Measurements from ENCODE around the gene NINL.
"Not testable (repeated sequence)": the region's sequence is repeated elsewhere in the genome, so short reads cannot be mapped to it uniquely, and the experiment has no call there.

The NINL gene

DNA sequence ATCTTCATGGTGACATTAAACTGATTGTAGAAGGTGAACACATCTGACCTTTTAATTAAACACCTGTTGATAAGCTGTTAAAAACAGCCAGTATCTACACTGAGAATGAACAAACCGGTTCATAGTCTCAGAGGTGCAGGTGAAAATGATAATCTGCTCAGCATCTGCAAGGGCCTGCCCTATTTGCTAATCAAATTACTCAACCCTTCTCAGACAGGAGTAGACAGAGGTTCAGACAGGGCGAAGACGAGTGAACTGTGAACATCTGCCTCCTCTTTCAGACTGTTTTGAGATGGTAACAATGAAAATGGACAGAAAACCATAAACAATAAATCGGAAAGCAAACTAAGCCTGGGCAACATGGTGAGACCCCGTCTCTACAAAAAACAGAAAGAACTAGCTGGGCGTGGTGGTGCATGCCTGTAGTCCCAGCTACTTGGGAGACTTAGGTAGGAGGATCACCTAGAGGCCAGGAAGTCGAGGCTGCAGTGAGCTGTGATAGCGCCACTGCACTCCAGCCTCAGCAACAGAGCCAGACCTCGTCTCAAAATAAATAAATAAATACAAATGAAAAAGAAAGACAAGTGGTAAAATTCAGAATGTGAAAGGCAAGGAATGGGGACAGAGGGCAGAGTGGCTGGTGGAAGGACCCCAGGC, 55.9 kb downstream of the NINL start:
- DNase-seq, result no peak

DNA sequence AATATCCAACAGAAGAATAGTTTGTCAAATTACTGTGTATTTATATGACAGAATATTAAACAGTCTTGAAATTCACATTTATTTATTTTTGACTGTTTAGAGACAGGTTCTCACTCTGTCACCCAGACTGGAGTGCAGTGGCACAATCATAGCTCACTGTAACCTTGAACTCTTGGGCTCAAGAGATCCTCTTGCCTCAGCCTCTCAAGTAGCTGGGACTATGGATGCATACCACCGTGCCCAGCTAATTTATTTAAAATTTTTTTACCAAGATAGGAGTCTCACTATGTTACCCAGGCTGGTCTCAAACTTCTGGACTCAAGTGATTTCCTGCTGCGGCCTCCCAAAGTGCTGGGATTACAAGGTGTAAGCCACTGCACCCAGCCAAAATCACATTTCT, 57.4 kb downstream of the NINL start:
- DNase-seq, result no peak

DNA sequence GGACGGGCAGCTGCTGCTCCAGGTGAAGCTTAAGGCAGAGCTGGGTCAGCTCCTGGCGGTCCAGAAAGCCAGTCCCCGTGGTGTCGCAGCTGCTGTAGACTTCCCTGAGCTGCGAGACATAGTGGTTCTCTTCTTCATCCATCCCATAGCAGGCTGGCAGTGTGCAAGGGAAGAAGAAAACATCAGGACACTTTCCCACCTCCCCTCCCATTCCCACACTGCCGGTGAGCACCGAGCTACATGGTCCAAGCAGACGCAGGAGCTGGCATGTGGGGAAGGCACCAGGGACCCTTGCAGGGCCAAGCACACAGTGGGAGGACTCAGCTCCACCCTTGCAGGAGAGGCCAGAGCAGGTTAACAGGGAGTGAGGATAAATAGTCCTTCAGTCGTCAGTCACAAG, 58.9 kb downstream of the NINL start:
- DNase-seq, result no peak

DNA sequence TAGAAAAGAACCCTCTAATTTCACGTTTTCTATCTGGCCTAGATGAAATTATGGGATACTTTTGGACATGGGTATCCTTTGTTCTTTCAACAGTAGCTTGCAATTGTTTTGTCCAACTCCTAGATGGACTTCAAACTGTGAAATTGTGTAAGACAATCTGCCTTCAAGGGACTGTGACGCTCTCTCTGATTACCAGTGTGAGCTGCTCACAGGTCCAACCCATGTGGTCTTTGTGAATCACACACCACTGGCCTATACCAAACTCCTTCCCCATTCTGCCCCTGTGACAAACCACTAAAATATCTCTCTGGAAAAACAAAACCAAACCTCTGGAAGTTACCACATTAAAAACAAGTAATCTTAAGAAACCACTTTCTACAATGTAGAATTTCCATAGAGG, 59.5 kb downstream of the NINL start:
- no peak for DNase-seq

DNA sequence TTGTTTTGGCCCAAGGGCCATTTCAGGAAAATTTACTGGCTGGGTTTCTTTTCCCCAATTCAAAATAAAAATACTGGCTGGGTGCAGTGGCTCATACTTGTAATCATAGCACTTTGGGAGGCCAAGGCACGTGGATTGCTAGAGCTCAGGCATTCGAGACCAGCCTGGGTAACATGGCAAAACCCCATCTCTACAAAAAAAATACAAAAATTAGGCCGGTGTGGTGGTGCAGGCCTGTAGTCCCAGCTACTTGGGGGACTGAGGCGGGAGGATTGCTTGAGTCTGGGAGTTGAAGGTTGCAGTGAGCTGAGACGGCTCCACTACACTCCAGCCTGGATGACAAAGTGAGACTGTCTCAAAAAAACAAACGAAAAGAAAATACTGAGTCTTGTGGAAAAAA, 60.0 kb downstream of the NINL start:
- no peak for DNase-seq

DNA sequence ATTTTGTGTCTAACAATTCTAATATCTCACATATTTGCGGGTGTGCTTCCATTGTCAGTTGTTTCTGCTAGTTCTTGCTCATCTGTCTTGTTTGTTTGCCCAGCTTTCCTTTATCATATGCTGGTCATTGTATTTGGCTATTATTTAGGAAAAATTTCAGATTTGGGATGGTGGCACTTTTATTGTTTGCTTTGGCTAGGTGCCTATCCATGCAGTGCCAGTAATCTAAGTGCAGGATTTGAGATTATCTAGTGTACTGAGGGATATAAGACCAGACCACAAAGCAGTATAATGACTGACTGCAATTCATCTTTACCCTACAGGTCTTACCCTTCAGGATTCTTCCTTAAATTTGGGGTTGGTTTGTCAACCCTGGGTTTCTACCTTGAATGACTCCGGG, 63.9 kb downstream of the NINL start:
- no peak for DNase-seq

DNA sequence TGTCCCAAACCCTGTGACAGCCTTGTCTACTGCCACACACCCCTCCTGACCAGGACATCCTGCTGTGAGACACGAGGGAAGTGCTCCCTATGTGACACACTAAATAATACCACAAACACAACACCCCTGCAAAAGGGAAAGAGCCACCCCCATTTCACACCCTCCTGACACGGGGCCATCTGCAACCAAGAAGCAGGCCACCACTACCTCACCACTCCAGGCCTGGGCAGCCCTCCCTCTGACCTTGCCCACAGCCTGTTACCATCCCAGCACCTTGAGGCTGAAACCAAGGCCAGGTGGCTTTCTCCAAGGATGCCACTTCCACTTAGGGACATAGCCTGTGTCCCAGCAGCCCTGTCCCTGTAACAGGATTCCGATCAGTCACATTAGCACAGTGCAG, 68.2 kb downstream of the NINL start:
- DNase-seq, result no peak

DNA sequence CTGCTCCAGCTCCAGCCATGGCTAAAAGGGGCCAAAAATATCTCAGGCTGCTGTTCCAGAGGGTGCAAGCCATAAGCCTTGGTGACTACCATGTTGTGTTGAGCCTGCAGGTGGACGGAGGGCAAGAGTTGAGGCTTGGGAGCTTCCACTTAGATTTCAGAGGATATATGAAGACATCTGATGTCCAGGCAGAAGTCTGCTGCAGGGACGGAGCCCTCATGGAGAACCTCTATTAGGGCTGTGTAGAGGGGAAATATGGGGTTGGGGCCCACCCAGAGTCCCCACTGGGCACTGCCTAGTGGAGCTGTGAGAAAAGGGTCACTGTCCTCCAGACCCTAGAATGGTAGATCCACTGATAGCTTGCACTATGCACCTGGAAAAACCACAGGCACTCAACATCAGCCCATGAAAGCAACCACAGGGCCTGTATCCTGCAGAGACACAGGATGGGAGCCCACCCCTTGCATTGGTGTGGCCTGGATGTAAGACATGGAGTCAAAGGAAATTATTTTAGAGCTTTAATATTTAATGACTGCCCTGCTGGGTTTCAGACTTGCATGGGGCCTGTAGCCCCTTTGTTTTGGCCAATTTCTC, 70.5 kb downstream of the NINL start:
- DNase-seq, result no peak

DNA sequence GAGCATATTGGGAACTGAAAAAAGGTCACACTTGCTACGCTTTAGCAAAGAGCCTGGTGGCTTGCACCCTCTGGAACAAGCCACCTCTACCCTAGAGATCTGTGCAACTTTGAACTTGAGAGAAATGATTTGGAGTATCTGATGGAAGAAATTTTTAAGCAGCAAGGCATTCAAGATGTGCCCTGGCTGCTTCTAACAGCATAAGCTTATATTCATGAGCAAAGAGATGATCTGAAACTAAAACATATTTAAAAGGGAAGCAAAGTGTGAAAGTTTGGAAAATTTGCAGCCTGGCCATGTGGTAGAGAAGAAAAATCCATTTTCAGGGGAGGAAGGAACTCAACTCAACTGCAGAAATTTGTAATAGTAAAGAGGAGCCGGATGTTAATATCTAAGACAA, 71.1 kb downstream of the NINL start:
- DNase-seq, result no peak

DNA sequence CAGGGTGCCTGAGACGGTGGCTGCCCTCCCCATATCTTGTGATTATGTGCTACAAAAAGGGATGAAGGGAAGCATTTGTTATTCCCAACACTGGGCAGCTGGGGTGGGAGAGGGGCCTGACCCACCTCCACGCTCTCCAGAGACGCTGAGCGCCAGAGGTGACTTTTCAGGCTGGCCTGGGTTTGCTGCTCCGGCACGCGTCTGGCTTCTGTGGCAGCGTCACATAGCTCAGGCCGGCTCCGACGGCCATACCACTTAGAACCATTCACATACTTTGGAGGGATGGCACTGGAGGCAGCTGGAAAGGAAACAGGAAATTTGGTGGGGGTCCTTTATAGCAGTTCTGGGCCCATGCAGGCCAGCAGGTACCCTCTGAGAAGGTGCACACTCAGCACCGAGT, 72.6 kb downstream of the NINL start:
- DNase-seq, result no peak

DNA sequence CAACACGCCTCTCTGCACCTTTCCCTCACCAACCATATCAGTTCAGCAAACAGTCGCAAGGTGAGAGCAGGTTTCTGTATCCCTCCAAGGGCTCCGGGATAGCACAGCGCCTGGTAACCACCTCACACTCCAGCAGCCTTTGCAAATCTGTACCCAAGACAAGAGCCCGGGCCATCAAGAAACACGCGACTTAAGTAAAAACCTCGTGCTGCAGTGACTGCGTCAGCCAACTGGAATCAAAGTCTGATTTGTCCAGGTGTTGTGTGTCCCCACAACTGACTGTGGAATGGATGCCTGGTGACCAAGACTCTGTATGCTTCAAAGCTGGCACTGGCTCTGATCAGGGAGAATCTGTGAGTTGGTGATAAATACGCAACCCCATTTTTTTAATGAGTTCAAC, 74.1 kb downstream of the NINL start:
- no peak for DNase-seq

DNA sequence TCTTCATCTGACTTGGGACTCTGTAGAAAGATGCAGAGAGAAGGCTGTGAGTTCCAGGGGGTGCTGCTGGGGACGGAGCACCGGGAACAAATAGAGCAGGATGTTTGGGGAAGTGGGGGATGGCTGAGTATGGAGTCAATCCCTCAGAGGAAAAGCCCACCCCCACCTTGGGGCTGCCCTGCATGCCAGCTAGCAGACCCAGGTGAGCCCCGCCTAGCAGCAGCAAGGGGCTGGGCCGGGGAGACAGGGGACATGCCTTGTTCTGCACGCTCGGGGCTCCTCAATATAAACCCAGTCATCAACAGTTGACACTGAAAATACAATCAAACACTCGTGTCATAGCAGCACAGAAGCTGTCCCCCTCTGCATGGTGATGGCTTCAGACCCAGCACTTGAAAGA, 74.6 kb downstream of the NINL start:
- no peak for DNase-seq

DNA sequence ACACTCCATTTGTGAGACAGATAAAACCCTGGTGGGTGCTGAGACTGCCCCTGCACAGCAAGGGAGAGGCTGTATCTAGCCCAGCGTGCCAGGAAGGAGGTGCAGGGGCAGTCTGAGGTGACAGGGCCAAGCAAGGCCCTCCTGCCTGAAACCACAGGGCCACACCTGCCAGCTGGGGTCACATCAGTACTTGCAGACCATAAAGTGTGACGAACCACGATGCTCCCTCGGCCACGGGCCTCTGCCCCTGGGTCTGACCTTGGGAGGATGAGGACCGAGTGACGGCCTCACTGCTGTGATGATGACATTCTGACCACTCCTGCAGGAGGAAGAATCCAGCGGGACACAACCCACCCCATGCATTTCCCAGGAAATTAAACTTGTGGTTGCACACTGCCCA, 75.1 kb downstream of the NINL start:
- DNase-seq, result no peak

DNA sequence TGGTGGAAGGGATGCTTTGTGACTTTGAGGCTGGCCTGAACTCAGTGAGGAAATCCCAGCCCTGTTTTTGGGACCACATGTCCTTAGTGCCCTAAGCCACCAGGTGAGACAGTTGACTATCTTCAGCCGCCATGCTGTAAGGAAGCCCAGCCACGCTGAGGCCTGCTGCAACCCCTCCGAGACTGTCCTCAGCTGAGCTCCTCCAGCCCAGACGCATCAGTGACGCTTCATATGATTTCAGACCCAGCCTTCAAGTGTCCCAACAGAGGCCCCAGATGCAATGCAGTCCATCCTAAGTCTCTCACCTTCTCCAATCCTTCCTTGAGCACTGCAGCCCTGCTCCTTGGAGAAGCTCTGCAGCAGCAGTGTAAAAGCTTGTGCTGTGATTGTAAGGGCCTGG, 76.2 kb downstream of the NINL start:
- DNase-seq, result no peak

DNA sequence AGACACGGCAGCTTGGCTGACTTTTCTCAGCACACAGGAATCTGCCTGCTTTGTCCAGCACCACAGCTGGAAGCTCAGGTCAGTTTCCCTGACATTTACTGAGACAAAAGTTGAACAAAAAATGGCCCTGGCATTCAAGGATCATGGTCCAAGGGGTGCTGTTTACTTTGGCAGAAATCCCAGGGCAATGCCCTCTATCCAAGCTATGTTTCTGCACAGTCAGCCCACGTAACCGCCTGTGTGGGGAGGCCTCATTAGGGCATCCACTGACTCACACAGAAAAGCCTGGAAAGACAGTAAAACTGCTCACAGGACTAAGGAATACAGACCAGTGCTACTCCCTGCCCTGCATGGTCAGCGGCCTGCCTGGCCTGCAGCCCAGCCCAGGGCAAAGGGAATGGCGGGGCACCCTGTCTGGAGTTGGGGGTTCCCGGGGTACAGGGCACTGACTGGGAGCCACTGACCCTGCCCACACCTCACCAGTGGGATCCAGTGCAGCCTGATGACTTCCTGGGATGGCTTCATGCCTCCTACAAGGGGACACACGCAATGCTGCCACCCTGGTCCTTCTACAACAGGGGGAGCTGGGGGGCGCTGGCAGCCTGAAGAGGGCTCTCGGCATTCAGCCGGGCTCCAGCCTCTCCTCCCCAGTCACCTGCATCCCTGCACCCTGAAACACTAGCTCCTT, 77.1 kb downstream of the NINL start:
- no peak for DNase-seq

DNA sequence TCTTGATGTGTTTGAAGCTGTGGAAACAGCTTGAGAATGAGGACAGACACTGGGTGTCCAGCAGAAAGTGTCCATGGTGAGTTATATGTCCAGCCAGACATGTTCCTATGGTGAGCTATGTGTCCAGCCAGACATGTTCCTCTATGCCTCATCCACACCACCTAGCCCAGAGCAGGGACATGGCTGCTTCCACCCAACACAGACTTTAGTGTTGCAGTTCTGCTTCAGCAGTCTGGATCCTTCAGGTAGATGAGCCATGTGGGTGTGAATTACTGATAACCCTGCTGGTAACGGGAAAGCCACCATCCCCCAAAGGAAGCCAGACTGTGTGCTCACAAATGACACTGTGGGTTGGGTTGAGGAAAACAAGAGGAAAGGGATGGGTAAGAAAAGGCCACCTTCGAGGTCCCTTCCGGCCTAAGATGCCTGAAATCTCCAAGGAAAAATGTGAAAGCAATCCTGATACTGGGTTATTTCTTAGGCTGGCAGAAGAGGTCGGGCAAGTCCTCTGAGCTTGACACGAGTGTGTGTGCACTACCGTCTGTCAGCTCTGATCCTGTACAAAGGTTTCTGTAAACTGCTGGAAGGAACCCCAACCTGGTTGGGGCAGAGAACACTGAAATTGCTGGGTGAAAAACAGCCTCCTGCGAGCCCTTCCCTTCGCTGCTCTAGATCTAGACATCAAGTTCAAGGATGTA, 77.8 kb downstream of the NINL start:
- DNase-seq, result no peak

DNA sequence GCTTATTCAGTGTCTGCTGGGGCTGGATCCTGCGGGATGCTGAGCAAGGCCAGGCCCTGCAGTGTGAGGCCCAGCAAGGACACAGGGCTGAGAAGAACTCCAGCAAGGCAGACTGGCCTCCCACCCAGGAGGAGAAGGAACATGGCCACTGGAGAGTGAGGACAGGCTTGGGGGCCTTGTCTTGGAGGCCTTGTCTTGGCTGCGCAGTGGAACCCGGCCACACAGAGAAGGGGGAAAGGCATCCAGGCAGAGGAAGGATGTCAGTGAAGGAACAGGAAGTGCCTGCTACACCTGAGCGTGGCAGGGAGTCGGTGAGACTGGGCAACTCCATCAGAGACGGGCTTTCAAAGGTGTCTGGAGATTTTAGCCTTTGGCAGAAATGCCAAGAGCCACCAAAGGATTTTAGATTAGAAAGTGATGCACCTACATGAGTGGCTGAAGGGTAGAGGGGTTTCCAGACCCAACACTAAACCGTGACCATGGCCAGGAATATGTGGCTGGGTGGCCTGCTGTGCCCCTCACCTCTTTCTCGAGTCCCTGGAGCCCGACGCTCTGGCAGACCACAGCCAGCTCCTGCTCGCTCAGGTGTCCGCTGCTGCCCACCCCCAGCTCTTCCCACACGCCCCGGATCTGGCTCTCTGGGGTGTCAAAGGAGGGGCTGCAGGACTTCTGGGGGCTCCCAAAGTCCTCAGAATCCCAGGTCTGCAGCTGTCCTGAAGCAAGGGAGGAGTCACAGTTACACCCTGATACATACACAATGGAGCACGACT, 80.8 kb downstream of the NINL start:
- no peak for DNase-seq

DNA sequence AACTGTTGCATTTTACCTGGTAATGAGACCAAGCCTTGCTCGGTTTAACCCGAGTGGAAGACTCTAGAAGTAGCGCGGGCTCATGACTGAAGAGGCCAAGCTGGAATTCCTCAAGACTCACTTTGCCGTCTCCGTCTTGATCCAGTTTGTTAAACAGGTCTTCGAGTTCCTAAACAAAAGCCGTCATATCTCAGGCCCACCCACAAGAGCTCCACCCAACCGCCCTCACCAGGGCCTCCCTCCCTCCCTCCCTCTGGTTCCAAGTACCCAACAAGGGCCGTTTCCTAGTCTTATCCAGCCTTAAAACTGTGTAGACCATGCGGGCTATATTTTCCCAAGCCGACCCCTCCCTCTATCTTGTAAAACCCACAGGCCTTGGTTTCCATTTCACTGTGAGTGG, 81.4 kb downstream of the NINL start:
- no peak for DNase-seq

DNA sequence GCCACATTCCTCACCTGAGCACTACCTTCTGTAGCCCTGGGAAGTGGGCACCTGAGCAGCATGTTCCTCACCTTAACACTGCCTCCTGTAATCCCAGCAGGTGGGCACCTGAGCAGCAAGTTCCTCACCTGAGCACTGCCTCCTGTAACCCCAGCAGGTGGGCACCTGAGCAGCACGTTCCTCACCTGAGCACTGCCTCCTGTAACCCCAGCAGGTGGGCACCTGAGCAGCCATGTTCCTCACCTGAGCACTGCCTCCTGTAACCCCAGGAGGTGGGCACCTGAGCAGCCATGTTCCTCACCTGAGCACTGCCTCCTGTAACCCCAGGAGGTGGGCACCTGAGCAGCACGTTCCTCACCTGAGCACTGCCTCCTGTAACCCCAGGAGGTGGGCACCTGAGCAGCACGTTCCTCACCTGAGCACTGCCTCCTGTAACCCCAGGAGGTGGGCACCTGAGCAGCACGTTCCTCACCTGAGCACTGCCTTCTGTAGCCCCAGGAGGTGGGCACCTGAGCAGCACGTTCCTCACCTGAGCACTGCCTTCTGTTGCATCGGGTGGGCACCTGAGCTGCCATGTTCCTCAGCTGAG, 82.2 kb downstream of the NINL start:
- DNase-seq, result not testable (repeated sequence)

DNA sequence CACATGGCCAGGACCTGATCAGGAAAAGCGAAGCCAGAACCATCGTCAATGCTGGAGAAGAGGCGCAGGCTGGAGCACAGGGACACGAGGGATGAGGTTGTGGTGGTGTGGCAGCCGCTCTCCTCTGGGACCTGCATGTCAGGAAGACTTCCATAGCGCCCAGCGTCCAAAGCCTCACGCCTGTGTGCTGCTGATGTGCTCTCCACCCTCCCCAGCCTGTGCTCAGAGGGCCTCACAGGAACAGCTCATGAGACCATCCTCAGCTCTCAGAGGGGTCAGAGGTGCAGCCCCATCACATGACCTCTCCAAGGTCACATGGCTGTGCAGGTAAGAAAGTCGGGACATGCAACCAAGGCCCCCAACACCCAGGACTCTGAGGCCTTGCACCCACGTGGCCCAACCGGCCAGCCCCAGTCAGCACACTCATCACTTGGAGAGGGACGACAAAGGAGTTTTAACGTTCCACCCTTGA, 84.4 kb downstream of the NINL start:
- DNase-seq, result no peak

DNA sequence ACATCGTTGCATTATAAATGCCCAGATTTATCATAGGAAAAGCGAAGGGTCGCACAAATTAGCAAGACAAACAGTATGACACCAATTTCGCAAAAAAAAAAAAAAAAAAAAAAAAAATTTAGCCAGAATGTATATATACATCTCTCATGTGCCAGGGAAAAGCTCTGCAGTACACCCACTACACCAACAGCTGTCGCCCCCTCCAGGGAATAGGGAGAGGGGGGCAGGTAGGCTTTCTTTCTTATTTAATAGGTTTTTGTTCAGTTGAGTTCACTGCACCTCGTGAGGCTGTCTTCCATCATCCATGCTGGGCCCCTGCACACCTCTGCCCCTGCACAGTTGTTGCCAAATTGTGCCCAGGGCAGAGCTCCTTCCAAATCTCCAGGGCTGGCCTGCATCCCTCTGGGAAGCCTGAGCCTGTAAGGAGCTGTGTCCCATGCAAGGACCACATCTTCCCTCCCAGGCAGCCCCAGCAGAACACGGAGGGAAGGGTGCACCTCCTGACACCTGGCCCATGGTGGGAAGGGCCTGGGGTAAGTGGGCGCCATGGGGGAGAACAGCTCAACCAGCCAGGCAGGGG, 85.4 kb downstream of the NINL start:
- peak; percentile 29 for DNase-seq

DNA sequence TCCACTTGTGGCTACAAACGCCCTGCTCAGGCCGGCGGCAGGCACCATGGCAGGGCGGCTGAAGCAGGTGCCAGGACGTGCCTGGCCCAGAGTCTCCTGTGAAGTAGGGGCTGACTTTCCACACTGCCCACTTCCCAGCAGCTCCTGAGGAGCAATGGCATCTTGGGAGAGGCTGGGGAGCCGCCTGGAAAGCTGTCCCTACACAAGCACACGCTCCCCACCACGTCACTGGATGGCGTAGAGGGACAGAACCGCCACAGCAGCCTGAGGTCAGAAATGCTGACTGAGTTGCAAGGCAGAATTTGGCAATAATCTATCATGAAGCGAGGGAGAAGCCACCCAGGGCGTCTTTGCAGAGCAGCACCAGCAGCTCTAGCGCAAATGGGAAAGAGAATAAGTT, 86.3 kb downstream of the NINL start:
- DNase-seq, result no peak

DNA sequence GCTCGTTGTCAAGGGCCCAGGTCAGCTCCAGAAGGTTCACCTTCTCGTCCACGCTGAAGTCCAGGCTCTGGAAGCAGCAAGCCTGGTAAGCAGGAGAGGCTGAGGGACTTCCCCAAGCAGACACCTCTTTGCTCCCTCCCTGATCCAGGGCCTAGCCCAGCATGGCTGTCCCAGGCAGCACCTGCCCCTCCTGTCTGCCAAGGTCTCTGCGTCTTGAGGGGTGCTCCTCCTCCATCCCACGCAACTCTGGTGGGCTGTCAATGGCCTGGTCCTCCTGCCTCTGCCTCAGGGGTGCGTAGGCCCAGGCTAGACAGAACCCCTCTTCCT, 87.1 kb downstream of the NINL start:
- DNase-seq, result no peak
